Measurements from ENCODE around the gene PDIA5. TPM values are rescaled to one million over a fixed set of nuclear protein-coding genes. Genes with fewer than 3 reads are reported as not detected.
"Not testable (repeated sequence)": the region's sequence is repeated elsewhere in the genome, so short reads cannot be mapped to it uniquely, and the experiment has no call there.

PDIA5 gene
- total RNA-seq, 1 experiment from 2014 or later, result 7.7 TPM

DNA sequence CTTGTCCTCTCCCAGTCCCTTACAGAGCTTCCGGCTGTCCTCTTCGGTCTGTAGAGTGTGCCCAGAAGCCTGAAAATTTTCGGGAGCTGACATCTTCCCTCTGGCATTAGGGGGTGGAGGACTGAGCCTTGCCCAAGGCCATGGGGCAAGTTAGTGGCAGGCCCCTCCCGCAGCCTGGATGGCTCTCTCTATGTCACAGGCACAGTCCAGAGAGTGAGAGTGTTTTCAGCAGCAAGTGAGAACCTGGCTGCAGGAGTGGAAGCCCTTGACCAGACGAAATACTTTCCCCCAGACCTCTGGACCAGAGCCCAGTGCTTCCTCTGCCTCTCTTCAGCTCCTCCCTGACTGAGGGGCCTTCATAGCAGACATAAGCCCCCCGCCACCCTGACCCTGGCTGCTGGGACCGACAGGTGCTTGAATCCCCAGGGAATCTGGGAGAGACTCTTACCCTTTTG, 84.5 kb downstream of the PDIA5 start:
- DNase-seq (ENCODE audit: low read depth in 1 of 2, low spot score in 2 of 2), result no peak
- no peaks in the 10 kb centered on the region for H3K36me3 ChIP-seq

DNA sequence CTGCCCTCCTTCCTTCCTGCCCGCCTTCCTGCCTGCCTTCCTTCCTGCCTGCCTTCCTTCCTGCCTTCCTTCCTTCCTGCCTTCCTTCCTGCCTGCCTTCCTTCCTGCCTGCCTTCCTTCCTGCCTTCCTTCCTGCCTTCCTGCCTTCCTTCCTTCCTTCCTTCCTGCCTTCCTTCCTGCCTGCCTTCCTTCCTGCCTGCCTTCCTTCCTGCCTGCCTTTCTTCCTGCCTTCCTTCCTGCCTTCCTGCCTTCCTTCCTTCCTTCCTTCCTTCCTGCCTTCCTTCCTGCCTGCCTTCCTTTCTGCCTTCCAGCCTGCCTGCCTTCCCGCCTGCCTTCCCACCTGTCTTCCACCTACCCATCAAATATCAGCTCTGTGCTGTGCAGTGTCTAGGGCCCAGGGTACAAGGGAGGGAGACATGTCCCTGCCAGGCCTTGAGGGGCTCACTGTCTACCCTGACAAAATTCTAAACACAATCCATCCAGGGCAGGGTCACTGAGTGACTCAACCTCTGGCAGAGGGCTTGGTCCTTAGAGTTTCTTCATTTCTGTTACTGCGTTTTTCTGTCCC, 85.1 kb downstream of the PDIA5 start:
- not testable (repeated sequence) for H3K4me3 ChIP-seq; H3K9me3 ChIP-seq (replicated peaks); H3K27ac ChIP-seq; H3K27me3 ChIP-seq (replicated peaks); DNase-seq (ENCODE audit: low read depth in 1 of 2, low spot score in 2 of 2); H3K36me3 ChIP-seq
- peaks cover 24% of the 10 kb centered on the region for H3K4me1 ChIP-seq (replicated peaks)

More for the DNA sequence above, 84.5 kb downstream of the PDIA5 start:
- no peaks in the 10 kb centered on the region for H3K27me3 ChIP-seq (replicated peaks)
- H3K9me3 ChIP-seq (replicated peaks), result no peaks in the 10 kb centered on the region
- peaks cover 24% of the 10 kb centered on the region for H3K4me1 ChIP-seq (replicated peaks)
- no peak overlapping the region for H3K27ac ChIP-seq
- no peak overlapping the region for H3K4me3 ChIP-seq

DNA sequence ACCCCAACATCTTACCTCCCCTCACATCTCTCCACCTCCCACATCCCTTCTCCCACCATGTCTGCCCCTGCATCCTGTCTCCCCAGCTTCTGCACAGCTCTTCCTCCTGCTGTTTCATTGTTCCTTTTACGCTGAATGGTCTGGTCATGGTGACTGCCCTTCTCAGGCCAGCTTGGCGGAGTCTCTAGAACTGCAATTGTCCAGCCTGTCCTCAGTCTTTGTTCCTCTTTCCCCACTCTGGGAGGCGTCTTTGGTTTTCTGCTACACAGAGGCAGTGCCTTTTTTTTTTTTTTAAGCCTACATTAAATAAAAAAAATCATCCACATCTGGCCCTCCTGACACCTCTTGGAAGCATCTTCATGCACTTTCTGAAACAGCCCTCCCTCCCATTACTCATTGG, 85.9 kb downstream of the PDIA5 start:
- H3K9me3 ChIP-seq (replicated peaks), result no peaks in the 10 kb centered on the region
- no peaks in the 10 kb centered on the region for H3K36me3 ChIP-seq

DNA sequence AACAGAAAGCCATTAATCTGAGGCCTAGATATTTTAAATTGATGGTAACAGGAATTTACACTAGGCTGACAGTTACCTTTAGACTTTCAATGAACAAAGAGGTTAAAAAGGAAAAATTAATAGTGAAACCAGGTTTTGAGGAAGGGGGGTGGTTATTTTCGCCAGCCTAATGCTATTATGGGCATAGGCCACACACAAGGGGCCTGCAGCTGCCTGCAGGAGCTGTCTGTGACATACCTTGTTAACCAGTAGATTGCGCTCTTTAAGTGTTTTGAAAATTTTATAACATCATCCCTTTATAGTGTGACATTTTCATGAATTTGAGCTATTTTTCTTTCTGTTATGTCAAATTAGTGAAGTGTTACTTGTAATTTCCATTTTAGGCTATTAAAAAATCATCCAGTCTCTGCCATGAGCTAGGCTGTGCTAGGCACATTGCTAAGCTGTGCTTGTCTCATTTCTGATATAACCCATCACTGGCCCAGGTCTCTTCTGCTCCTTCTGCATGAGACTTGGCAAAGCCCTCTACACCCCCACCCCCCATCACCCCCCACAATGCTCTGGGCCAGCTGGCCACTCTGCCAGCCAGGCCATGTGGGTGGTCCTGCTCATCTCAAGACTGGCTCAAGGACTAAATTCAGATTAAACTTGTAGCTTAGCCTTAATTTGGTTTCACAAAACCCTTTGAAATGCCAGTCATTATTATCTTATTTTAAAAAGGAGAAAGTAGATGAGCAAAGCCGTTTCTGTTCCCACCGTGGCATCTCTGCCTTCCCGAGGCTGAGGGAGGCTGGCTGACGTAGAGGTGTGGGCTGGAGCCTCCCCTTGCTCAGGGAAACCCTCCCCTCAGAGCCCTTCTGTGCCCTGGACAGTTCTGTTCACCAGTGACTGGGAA, 86.5 kb downstream of the PDIA5 start:
- no peaks in the 10 kb centered on the region for H3K9me3 ChIP-seq (replicated peaks)
- H3K27me3 ChIP-seq (replicated peaks), result no peaks in the 10 kb centered on the region
- H3K36me3 ChIP-seq, result no peaks in the 10 kb centered on the region
- DNase-seq (ENCODE audit: low read depth in 1 of 2, low spot score in 2 of 2), result peak; percentile 55 to 66
- no peak overlapping the region for H3K4me3 ChIP-seq
- peak overlapping the region; percentile 49 for H3K27ac ChIP-seq
- peaks cover 24% of the 10 kb centered on the region for H3K4me1 ChIP-seq (replicated peaks)

More for the DNA sequence above, 85.9 kb downstream of the PDIA5 start:
- H3K4me1 ChIP-seq (replicated peaks), result peaks cover 24% of the 10 kb centered on the region
- no peak overlapping the region for H3K4me3 ChIP-seq
- no peak overlapping the region for H3K27ac ChIP-seq
- DNase-seq (ENCODE audit: low read depth in 1 of 2, low spot score in 2 of 2), result peak in 1 of 2 experiments; percentile 4
- no peaks in the 10 kb centered on the region for H3K27me3 ChIP-seq (replicated peaks)

DNA sequence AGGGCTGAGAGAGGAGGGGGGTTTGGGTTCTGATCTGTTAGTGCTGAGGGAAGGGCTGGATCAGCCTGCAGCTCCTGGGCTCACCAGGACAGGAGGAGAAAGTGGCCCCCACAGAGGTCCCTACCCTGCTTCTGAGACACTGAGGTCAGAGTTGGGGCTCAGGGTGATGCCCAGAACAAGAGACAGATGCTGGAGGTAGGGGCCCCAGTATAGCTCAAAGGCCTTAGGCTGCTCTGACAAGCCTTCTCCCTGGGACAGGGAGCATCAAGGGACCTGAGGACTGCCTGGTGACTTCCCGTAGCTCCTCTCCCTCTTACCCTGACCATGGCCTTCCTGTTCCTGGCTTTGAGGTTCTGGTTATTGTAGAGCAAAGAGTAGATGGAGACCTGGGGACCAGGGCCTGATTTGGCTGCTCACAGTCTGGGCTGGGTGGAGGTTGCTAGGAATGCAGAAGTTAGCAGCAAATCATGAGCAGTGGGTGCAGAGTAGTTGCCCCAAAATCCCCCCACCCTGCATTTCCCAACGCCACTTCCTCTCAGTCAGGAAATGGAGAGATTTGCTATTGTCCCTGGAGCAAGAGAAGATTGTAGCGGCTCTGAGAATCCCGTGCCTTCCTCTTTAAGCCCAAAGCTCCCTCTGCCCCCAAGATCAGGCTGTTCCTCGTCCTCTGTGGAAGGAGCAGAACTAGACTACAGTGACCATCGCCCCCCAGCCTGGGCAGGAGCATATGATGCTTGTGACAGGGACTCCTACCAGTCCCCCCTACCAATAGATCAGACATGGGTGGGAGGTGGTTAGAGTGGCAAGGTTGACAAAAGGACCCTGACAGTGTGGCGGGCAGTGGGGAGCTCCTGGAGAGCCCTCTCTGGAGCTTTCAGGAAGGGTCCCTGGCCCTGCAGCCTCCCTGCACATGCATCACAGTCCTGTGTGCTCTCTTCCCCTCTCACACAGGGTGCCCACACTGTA, 87.5 kb downstream of the PDIA5 start:
- peak overlapping the region; percentile 49 for H3K27ac ChIP-seq
- DNase-seq (ENCODE audit: low read depth in 1 of 2, low spot score in 2 of 2), result no peak
- no peaks in the 10 kb centered on the region for H3K27me3 ChIP-seq (replicated peaks)
- H3K4me3 ChIP-seq, result no peak overlapping the region
- H3K9me3 ChIP-seq (replicated peaks), result no peaks in the 10 kb centered on the region
- peaks cover 24% of the 10 kb centered on the region for H3K4me1 ChIP-seq (replicated peaks)
- no peaks in the 10 kb centered on the region for H3K36me3 ChIP-seq

DNA sequence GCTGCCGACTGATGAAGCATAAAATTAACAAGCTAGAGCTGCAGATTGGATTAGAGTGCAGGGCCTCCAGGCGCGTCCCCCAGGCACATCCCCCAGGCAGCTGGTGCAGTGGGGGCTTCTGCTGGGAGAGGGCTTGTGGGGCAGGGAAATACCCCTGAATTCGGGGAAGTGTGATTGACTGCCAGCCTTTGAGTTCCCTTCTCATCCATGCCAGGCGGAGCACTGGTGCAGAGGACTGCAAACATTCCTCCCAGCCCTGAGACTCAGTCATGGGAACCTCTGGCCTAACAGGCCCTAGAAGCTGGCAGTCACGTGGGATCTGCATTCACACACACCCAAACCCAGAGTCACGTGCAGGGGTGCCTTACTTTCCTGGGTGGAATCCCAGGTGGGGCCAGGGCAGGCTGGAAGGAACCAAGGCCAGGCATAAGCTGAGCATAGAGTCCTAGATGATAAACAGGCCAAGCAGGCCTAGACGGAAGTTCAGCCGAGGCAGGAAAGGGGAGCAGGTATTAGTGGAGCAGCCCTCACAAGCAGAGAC, 88.7 kb downstream of the PDIA5 start:
- H3K4me3 ChIP-seq, result no peak overlapping the region
- no peaks in the 10 kb centered on the region for H3K36me3 ChIP-seq
- DNase-seq (ENCODE audit: low read depth in 1 of 2, low spot score in 2 of 2), result no peak
- no peak overlapping the region for H3K27ac ChIP-seq
- H3K9me3 ChIP-seq (replicated peaks), result no peaks in the 10 kb centered on the region
- no peaks in the 10 kb centered on the region for H3K27me3 ChIP-seq (replicated peaks)
- peaks cover 24% of the 10 kb centered on the region for H3K4me1 ChIP-seq (replicated peaks)

DNA sequence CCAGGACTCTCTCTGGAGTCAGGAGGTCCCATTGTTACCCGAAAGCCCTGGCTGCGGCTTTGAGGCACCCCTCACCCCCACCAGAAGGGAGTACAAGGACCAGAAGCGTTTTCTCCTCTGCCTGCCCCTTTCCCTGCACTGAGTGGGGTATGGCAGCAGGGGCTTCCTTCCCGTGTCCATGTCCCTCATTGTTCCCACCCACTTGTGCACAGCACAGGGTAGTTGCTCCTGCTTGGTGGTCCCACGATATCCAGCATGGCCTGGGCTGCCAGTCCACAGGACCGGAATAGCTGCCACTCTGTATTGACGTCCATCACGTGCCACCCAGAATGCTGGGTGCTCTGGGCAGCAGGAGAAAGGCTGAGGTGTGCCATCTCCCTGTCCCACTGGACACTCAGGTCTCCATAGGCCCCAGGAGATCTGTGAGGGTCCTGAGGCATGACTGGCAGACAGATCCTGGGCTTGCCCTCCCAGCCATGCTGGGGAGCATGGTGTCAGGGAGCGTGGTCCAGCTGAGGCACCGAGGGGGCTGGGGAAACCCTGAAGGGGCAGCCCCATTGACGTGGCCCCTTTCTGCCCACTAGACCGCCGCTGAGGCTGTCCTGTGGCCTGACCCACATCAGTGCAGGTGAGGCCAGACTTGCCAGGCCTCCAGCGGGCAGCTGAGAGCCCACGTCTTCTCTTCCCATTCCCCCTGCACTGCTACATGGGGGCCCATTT, 89.6 kb downstream of the PDIA5 start:
- no peaks in the 10 kb centered on the region for H3K36me3 ChIP-seq
- no peak for DNase-seq (ENCODE audit: low read depth in 1 of 2, low spot score in 2 of 2)
- no peak overlapping the region for H3K27ac ChIP-seq
- H3K4me1 ChIP-seq (replicated peaks), result peaks cover 24% of the 10 kb centered on the region
- H3K4me3 ChIP-seq, result no peak overlapping the region
- no peaks in the 10 kb centered on the region for H3K9me3 ChIP-seq (replicated peaks)
- no peaks in the 10 kb centered on the region for H3K27me3 ChIP-seq (replicated peaks)

DNA sequence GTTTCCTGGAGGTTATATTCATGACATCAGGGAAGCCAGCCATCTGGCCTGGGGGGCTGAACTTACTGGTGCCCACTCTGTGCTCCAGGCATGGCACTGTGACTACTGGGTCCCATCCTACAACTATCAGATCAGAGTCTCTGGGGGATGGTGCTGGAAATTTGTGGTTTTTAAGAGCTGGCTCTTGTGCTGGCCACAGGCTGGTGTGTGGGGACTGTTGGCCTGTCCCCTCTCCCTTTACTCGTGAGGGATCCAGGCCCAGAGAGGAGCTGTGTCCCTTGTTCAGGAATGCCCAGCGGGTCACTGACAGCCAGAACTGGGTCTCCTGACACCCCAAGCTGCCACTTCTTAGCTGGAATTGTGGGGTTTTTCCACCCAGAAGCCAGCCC, 90.4 kb downstream of the PDIA5 start:
- no peaks in the 10 kb centered on the region for H3K9me3 ChIP-seq (replicated peaks)
- H3K27me3 ChIP-seq (replicated peaks), result no peaks in the 10 kb centered on the region
- no peaks in the 10 kb centered on the region for H3K36me3 ChIP-seq
- H3K27ac ChIP-seq, result no peak overlapping the region
- peaks cover 24% of the 10 kb centered on the region for H3K4me1 ChIP-seq (replicated peaks)
- no peak for DNase-seq (ENCODE audit: low read depth in 1 of 2, low spot score in 2 of 2)
- no peak overlapping the region for H3K4me3 ChIP-seq

DNA sequence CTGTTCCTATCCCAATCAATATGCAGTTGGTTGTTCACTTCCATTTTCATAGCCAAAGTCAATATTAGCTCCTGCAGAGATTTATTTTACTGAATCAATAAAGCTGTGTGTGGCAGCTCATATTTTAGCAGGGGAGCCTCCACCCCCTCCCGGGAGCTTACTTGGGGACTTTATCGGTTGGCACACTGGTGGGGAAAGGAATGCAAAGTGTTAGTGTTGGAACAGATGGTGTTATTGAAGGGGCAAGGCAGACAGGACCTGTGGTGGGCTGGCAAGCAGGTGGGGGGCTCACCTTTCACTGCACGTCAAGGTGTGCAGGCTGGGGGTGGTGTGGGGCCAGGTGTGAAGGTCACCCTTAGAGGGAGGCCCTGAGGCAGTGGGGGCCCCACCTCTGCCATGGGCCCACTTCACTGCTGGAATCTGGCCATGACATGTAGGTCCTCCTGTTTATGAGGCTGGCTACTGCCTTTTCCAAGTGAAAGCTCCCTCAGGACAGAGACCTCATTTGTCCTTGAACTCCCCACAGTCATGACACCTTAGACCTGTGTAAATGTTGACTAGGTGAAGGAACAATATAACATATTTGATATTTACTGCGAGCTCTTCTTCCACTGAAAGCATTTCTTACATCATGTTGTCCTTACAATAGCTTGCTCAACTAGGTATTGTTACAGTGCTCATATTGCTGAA, 90.9 kb downstream of the PDIA5 start:
- H3K4me3 ChIP-seq, result no peak overlapping the region
- H3K27me3 ChIP-seq (replicated peaks), result no peaks in the 10 kb centered on the region
- H3K9me3 ChIP-seq (replicated peaks), result no peaks in the 10 kb centered on the region
- H3K4me1 ChIP-seq (replicated peaks), result peaks cover 21% of the 10 kb centered on the region
- no peak for DNase-seq (ENCODE audit: low read depth in 1 of 2, low spot score in 2 of 2)
- H3K36me3 ChIP-seq, result no peaks in the 10 kb centered on the region
- H3K27ac ChIP-seq, result no peak overlapping the region

DNA sequence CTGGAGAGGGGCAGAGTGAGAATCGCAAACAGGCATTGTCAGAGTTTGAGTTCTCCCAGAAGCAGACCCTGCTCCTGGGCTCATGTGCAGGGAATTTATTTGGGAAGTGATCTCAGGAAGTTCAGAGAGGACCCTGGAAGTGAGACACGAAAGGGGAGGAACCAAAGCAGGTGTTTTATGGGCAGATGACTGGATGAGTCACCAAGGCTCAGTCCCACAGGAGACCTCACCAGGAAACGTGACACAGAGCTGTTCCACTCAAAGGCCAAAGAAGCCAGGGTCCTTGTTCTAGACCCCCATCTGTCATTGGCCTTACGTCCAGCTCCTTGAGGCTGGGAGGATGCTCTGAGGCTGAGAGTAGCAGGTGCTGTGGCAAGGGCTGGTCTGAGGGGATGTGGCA, 91.5 kb downstream of the PDIA5 start:
- no peak overlapping the region for H3K4me3 ChIP-seq
- H3K36me3 ChIP-seq, result no peaks in the 10 kb centered on the region
- no peaks in the 10 kb centered on the region for H3K27me3 ChIP-seq (replicated peaks)
- peaks cover 15% of the 10 kb centered on the region for H3K4me1 ChIP-seq (replicated peaks)
- DNase-seq (ENCODE audit: low read depth in 1 of 2, low spot score in 2 of 2), result no peak
- H3K9me3 ChIP-seq (replicated peaks), result no peaks in the 10 kb centered on the region
- no peak overlapping the region for H3K27ac ChIP-seq

DNA sequence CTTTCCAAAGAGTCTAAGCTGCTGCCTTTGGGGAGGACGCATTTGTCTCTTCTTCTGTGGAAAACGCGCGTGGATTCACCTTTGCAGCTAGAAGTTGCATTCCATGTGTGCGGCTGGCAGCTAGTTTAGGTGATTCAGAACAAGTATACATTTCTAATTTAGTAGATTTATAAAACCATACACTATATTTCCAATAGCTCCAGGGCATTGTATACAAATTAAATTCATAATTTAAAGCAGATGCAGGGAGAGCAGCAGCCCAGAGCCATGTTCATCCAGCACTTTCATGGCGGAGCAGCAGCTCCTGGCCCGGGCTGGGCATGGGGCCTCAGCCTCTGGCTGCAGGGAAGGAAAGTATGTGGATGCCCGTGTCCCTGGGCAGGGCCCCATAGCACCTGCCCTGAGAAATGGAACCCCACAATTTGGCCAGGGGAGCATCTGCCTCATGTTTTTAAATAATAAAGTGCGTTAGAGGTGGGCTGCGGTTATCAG, 92.1 kb downstream of the PDIA5 start:
- no peak overlapping the region for H3K27ac ChIP-seq
- H3K36me3 ChIP-seq, result no peaks in the 10 kb centered on the region
- no peak for DNase-seq (ENCODE audit: low read depth in 1 of 2, low spot score in 2 of 2)
- H3K27me3 ChIP-seq (replicated peaks), result no peaks in the 10 kb centered on the region
- no peaks in the 10 kb centered on the region for H3K9me3 ChIP-seq (replicated peaks)
- no peak overlapping the region for H3K4me3 ChIP-seq
- H3K4me1 ChIP-seq (replicated peaks), result peaks cover 9% of the 10 kb centered on the region

DNA sequence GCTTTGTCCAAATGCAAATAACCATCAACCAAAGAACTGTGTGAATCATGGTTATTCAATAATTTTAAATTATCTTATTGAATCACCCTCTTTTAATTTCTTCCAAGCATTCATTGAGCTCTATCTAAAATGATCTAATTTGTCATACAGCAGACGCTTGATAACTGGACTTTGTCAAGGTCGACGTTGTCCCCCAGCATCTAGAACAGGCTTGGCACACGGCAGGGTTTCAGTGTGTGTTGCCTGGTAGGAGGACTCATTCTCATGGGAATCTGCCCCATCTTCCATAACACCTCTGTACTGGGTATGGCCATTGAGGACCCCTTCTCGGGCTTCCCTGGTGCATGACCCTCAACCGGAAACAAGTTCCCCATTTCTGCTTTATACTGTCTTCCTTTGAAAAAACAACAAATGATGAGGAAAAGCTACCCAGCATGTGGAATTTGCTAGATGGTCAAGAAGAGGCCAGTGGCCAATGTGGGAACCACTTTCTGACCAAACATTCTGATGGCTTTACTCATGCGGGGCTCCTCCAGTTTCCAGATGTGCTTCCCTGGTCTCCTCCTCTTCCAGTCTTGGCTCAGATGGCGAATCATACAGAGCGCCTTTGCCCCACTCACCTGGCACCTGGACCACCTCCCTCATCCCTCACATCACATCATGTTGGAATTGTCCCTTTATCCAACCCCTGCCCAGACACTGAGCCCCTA, 93.3 kb downstream of the PDIA5 start:
- H3K4me1 ChIP-seq (replicated peaks), result no peaks in the 10 kb centered on the region
- H3K4me3 ChIP-seq, result no peak overlapping the region
- H3K36me3 ChIP-seq, result no peaks in the 10 kb centered on the region
- no peaks in the 10 kb centered on the region for H3K9me3 ChIP-seq (replicated peaks)
- DNase-seq (ENCODE audit: low read depth in 1 of 2, low spot score in 2 of 2), result no peak
- no peak overlapping the region for H3K27ac ChIP-seq
- H3K27me3 ChIP-seq (replicated peaks), result no peaks in the 10 kb centered on the region
